HG03442 (cell line): ENCODE measurements around the gene CD28.

ENCODE experiments used
- ATAC-seq: cut with Tn5 transposase; IDR thresholded peaks from one replicate; pipeline ENCODE4 v1.9.1; 2021; ENCODE audit warnings: mild to moderate bottlenecking, moderate library complexity; ENCODE audit not compliant: unreplicated experiment

CD28 gene

DNA sequence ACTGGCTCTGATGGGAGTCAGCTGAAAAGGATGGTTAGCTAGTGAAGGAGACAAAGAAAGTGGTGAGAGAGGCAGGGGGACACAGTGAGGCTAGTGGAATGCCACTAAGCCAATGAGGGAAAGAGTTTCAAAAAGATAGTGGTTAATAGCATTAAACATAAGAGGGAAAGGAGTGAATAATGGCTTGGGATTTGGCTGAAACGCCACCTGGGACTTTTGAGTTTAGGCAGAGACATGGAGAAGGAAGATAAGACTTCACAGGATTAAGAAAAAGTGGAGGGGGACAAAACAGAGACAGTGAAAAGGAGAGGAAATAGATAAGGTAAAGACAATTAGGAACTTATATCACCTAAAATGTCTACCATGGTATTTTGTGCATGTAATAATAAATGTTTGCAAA is 6.9 kb downstream of the CD28 start:
- ATAC-seq: no peak

DNA sequence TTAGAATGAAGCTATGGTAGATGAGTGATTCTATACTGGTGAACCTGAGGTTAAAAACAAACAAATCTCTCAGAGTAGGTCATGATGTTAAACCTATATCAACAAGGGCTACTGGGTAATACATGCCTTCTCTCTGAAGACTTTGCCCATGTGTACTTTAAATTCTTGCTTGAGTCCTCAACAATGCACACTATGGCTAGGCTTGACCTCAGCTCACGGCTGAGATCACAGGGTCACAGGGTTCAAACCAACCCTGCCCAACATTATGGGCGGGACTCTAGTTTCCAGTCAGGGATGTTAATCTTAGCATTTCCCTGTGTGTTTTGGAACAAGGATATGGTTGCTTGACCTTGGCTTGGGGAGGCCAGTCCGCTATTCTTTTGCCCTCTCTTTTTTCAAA is 7.7 kb downstream of the CD28 start:
- ATAC-seq: no peak

DNA sequence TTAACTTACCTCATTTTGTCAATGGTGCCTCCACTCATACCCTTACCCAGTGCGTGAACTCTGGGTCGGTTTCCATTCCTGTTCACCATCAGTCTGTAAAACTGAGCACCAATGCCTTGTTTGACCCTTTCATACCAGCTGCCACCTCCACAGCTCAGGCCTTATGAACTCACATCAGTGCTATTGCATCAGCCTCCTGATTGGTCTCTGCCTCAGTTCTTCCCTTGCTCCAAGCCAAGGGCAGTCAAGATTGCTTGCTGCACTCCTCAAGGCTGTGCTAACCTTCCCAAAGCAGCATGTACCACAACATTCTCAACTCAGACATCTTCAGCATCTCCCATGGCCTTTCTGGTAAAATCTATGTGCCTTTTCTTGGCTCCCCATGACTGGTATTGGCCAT is 9.3 kb downstream of the CD28 start:
- ATAC-seq: no peak

DNA sequence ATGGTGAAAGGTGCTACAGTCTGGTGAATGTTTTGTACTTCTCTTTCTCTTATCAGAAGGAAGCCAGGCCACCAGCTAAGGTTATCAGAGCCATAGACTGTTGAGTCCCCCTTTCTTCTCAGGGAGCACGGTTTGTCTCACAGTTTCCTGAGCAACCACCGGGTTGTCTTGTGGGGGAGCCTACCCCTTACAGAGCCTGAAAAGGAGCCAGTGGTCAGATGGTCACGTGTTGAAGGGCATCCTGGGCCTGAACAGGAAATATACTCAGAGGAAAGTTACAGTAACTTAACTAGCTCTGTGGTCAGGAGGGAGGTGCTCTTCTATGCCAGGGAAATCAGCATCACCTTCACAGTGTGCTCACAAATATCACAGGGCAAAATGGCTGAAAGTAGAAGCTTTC is 11.6 kb downstream of the CD28 start:
- ATAC-seq: peak; percentile 92

DNA sequence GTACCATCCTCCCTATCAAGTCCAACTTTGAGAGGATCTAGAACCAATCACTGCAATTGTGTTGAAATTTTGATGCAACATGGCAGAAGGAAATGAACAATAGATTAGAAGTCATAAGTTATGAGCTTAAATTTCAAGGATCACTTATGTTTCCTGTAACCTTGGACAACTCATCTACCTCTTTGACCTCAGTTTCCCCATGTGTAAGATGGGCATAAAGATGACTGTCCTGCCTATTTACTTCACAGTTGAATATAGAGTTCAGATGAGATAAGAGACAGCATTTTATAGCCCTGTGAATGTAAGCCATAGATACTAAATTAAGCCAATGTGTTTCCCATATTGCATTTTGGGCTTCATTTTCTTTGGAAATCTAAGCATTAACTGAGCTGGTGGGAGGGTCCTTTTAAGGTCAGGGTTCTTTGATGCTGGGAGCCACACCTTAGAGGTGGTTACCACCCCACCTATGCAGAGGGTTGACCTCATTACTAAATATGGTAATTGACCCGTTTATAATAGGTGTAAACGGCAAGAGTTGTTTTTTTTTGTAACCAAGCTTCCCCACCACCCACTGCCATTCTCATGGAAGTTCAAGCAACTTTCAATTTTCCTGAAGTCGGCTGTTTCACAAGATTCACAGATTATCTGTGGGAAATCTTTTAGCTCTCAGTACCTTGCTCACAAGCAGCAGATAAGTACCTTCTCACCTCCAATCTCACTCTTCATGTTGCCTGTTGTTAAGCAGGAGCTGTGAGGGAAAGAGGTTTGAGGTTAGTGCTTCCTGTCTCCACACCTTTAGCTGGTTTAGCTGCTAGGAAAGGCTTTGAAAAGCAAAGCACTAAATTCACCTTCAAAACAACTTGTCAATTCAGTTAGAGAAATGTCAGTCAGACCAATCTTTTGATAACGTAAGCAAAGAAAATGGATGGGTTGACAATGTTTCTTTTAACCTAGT is 13.3 kb downstream of the CD28 start:
- ATAC-seq: no peak

DNA sequence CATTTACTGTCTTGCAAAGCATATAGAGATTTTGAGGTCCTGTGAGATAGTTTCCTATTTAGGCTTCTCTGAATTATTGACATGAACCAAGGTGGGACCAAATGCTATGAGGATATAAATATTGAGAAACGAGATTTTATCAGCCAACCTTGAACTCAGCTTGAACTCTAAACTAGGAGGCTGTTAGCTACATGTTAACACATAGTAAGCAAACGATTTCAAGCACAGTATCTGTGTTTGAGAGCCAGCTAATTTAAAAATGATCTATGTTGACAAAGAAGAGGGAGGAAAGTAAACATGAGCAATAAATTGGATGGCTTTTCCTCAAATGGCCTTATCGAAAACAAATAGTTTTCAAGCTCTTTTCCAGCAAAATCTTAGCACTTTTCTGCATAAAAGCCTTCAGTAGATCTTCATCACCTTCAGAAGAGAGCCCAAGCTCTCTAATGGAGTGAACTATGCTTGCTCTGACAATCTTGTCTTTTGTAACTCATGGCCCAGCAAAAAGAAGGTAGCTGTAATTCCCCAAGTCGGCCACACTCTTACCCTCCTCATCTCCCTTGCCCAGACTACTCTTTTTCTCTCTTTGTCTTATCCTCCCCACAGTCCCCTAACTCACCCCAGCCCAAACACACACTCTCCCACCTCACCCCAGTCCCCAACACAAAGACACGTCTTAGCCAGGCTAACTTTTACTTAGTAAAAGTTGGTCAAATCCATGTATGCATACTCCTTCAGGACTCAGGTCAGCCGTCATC is 14.7 kb downstream of the CD28 start:
- ATAC-seq: no peak

DNA sequence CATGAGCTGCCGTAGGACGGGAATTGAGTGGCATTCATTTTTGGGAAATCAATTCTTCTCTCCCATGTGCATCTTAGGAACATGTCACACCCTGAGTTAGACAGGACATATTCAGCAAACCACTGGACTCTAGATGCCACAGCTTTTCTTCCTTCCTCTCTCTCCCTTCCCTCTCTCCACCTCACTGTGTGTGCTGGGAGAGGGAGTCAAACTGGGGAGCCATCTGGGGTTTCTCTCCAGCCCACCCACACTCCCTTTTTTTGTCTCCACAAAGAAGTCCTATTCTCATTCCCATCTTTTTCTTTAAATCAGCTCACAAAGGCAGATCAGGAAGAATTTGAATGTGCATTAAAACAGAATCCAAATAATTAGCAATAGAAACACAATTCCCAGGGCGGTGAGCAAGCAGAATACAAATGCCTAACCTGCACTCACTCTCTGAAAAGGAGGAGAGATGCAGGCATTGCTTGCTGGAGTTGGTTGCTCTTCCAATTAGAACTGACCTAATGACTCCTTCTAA is 15.4 kb downstream of the CD28 start:
- no peak for ATAC-seq

DNA sequence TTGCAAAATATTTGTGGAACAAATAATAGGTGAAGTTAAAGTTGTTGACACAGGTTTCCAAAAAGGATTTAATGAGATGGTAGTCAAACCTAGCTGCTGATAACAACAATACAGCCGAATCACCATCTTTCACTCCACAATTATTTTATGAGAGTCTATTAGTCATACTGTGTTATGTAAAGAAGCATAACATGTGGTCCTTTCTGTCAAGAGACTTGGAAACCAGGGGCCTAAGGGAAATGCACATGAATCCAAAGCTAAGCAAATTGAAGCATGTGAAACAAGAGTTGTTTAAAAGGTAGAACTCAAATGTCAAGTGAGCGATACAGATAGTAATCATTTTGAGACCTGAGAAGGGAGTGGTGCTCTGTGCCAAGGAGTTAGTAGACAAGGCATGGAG is 16.0 kb downstream of the CD28 start:
- no peak for ATAC-seq

DNA sequence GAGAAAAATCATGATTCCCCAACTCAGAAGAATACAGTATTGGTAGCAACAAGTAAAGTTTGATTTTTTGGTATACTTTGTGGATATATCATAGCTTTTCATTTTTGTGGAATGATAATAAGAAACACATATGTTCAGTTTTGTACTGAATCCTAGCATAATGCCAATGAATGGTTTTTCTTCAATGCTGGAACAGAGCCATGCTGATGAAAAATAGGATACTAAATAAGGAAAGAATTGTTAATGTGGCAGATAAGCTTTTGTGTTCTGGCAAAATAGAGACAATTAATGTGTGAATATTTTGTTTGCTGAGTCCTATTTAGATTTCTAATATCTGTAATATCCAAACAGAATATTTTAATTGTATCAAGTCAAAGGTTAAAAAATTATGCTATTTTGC is 21.9 kb downstream of the CD28 start:
- ATAC-seq: no peak

DNA sequence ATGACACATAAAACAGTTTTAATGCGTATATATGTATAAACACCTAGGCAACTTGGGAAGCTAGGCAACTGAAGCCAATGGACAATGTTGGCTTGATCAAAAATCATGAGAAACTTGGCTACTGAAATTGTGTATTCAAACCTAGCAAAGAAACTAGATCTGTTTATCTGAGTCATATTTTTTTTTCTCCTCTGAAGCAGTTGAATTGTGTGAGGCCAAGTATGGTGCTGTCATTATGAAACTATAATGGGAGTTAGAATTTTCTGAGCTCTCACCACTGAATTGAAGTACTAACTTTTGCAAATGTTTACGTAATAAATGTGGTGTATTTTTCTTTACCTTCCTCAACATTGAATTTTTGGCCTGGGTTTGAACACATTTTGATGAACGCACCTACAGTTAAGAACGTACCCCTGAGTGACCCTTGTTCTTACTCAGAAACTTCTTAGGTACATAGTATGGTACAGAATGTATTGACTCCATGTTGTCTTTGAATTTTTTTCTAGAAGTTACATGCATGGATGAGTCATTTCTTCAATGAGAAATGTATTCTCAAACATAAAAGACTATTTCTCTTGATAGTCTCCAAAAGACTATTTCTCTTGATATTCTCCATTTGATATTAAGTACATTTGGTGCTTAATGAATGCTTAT is 23.8 kb downstream of the CD28 start:
- ATAC-seq: peak; percentile 71

DNA sequence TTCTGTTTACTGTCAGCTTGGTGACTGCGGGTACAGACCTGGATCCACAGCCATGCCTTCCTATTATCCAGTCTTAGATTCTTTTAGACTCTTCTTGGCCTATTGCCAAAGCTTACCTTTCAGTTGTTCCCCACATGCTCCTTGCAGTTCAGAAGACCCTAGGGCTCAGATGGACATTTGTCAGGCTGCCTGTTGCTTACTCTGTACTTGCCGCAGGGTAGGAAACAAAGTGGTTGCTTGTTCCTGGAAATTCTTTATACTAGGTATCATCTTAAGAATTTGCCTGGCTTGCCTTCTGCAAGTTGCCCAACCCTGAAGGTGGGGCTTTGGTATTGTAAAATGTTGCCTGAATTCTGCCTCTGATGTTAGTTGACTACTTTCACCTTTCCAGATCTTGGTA is 24.4 kb downstream of the CD28 start:
- ATAC-seq: no peak

DNA sequence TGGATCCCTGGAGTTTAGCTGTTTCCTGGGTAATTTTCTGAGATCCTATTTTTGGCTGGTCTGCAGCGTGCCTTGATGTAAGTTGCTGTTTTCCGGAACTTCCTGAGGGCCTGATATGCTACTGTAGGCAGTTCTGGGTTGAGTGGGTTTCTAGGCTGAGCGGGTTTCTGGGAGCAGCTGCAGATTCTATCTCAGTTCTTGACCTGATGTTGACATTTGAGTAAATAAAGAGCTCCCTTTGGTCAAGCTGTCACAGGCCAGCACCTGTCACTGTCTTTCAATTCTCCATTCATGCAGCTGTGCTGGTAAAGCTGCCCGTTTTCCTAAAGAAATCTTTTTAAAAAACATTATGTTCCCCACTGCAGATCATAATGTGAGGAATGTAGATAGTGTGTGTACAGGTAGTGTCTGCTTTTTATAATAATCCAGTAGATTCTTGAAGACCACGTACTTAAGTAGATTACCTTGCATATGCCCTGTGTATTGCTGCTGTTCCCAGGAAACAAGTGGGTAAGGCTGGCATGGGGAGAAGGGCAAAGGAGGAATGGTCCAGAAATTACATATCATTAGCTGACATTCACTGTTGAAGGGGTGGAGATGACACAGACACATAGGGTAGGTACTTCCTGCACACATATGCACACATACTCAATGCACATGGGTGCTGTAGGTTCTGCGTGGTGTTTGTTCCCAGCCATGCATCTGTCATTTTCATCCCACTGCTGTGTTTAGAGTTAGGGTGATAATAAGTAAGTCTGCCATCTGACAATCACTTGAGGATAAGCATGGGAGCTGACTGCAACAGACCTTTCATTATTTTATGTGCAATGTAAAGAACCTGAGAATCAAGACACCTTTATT is 25.9 kb downstream of the CD28 start:
- ATAC-seq: no peak

DNA sequence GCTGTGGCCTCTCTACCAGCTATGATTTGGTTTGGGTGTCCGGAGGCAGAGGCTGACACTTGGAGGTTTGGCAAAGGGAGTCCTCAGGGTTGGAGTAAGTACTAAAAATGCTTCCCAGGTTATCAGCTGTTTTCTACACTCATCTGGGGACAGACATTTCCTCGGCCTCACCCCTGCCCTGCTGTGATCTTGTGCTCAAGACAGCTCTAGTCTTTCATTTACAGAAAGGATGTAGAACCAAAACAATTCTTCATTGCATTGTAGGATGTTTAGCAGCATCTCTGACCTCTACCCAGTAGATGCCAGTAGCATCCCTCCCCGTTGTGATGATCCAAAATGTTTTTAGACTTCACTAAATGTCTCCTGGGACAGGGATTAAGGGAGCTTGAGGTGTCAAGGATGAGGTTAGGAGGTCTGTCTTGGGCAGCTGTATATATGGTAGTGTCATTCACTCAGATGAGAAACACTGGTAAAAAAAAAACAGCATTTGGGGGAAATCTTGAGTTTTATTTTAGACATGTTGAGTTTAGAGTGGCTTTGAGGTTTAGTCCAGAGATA is 26.6 kb downstream of the CD28 start:
- no peak for ATAC-seq

DNA sequence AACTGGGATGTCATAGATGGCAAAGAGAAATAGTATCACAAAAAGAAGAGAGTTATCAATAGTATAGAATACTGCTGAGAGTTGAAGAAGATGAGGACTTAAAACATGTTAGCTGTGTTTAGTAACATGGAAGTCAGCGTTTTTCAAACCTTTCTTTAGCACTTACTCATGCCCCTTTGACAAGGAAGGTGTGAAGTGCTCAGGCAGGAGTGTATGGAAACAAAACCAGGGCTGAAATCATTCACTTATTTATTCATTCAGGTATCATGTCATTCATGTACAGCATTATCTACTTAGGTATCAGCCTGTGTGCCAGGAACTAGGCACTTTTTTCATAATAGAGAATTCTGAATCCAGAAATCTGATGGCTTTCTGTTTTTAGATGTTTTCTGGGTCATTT is 27.2 kb downstream of the CD28 start:
- no peak for ATAC-seq

DNA sequence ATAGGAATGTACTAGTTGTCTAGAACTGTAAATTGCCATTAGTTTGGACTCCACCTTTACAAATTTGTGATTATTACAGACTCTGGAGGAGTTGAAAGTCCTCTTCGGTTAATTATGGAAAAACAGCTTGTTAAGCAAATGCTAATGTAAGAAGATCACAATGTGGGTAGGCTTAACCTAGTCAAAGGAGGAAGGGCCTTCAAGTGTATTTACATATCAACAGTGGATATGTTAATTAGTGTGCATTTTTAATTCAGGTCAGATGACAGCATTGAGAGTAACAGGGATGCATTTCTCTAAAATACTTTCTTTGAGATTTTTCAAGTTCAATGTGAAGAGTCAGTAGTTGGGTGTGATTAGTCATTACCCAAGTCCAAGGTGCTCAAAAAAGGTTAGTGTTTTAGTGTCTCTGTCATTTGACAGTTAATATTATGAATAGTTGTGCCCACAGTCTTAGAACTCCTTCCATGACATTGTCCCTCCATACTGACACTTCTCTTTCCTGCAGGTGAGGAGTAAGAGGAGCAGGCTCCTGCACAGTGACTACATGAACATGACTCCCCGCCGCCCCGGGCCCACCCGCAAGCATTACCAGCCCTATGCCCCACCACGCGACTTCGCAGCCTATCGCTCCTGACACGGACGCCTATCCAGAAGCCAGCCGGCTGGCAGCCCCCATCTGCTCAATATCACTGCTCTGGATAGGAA is 28.0 kb downstream of the CD28 start:
- no peak for ATAC-seq

DNA sequence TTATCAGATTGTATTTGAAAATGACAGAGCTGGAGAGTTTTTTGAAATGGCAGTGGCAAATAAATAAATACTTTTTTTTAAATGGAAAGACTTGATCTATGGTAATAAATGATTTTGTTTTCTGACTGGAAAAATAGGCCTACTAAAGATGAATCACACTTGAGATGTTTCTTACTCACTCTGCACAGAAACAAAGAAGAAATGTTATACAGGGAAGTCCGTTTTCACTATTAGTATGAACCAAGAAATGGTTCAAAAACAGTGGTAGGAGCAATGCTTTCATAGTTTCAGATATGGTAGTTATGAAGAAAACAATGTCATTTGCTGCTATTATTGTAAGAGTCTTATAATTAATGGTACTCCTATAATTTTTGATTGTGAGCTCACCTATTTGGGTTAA is 30.9 kb downstream of the CD28 start:
- ATAC-seq: peak; percentile 66

DNA sequence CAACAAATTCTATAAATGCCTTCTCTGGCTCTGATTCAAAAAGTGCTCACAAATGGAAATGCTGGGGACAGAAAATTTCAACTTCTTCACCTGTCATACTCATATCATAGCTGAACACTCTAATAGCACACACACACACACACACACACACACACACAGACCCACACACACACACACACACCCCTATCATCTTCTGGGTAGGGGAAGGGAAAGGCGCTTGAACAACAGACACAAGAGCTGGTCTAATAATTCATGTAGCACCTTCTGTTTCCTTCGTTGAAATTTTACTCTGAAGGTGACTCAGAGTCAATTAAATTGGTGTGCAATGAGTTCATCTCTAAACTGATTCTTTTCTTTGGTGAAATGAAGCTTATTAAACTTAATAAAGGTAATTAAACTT is 32.9 kb downstream of the CD28 start:
- ATAC-seq: no peak

DNA sequence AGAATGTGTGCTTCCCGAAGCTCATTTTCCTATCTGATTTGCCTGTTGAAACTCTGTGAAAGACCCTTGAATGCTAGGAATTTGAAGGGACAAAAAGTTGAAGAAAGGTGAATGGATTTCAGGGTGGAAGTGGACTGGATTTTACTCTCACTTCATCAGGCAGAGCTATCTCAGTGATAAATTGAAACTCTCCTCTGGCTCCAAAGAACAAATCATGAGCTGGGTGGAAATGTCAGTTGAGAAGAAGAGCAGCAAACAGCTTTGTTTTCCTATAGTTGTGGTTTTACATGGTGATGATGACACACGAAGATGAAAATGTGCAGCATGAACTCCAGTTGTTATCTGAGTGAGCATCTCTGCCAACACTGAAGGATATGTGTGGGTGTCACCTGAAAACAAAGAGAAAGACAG is 34.4 kb downstream of the CD28 start:
- no peak for ATAC-seq

DNA sequence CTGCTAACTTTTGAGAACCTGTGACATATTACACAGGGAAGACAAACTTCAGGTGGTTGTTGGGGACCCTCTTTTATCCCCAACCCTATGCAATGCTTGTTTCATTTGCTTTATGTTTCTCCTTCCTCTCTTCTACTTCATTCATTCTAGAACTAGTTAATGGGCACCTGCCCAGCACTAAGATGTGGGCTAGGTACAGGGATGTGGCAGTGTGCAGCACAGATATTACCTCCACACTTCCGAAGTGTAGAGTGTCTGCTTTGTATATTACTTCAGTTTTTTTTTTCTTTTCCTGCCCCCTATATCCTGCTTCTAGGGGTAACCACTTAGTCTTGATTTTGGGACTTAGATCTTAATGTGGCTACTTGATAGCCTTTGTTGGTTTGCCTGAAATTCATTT is 35.1 kb downstream of the CD28 start:
- no peak for ATAC-seq
